ENCODE results near the gene FAM199X.

- TF ChIP-seq CTCF (conservative IDR thresholded peaks at IDR 0.05; ENCODE audit: low read depth, low read length), result peak; percentile 74
- no peak for TF ChIP-seq EZH2phosphoT487 (IDR thresholded peaks at IDR 0.05; ENCODE audit: borderline replicate concordance, low read length)
Observed at GRCh38 chrX:104195489-104196084, 29.3 kb downstream of the FAM199X start.

All from PC-3 (cell line).